GM19023 (cell line): ENCODE data around the gene TTC7B.

Experiments used
- ATAC-seq: cut with Tn5 transposase; IDR thresholded peaks from one replicate; pipeline ENCODE4 v1.9.1; 2021; ENCODE audit warnings: mild to moderate bottlenecking, moderate library complexity; ENCODE audit not compliant: unreplicated experiment

TTC7B gene

GRCh38 chr14:90678420-90678819, 137.8 kb downstream of the TTC7B start:
- ATAC-seq = no peak

- ATAC-seq = no peak
These were observed 138.7 kb downstream of the TTC7B start for GRCh38 chr14:90677484-90678050.

GRCh38 chr14:90676912-90677311, 139.3 kb downstream of the TTC7B start:
- ATAC-seq = no peak

- no peak for ATAC-seq
These were observed 139.9 kb downstream of the TTC7B start for GRCh38 chr14:90676356-90676755.

GRCh38 chr14:90675399-90675798, 140.8 kb downstream of the TTC7B start:
- no peak for ATAC-seq

- no peak for ATAC-seq
These were observed 141.5 kb downstream of the TTC7B start for GRCh38 chr14:90674716-90675115.

GRCh38 chr14:90674043-90674670, 142.1 kb downstream of the TTC7B start:
- no peak for ATAC-seq

GRCh38 chr14:90671382-90672234, 144.6 kb downstream of the TTC7B start:
- ATAC-seq = no peak

- no peak for ATAC-seq
These were observed 146.5 kb downstream of the TTC7B start for GRCh38 chr14:90669731-90670130.

- no peak for ATAC-seq
These were observed 149.7 kb downstream of the TTC7B start for GRCh38 chr14:90666571-90666970.

GRCh38 chr14:90665321-90666000, 150.8 kb downstream of the TTC7B start:
- ATAC-seq = no peak

GRCh38 chr14:90664911-90665310, 151.3 kb downstream of the TTC7B start:
- no peak for ATAC-seq

- ATAC-seq = no peak
These were observed 152.6 kb downstream of the TTC7B start for GRCh38 chr14:90663680-90664079.

- ATAC-seq = no peak
These were observed 153.1 kb downstream of the TTC7B start for GRCh38 chr14:90663140-90663539.

GRCh38 chr14:90661866-90662265, 154.4 kb downstream of the TTC7B start:
- no peak for ATAC-seq

GRCh38 chr14:90660865-90661570, 155.2 kb downstream of the TTC7B start:
- ATAC-seq = no peak

- ATAC-seq = no peak
These were observed 157.1 kb downstream of the TTC7B start for GRCh38 chr14:90659156-90659555.

GRCh38 chr14:90658541-90658967, 157.7 kb downstream of the TTC7B start:
- ATAC-seq = no peak

- no peak for ATAC-seq
These were observed 159.3 kb downstream of the TTC7B start for GRCh38 chr14:90656973-90657372.

- no peak for ATAC-seq
These were observed 160.4 kb downstream of the TTC7B start for GRCh38 chr14:90655829-90656228.

- no peak for ATAC-seq
These were observed 161.4 kb downstream of the TTC7B start for GRCh38 chr14:90654831-90655276.
